Right hindlimb (tissue), 1 donor: Measurements from ENCODE around the gene BLCAP.
"Not testable (repeated sequence)": the region's sequence is repeated elsewhere in the genome, so short reads cannot be mapped to it uniquely, and the experiment has no call there.

Experiments used
- DNase-seq: peaks from one replicate; pipeline ENCODE4 v3.0.0-alpha.2; 2018

BLCAP gene, protein sequence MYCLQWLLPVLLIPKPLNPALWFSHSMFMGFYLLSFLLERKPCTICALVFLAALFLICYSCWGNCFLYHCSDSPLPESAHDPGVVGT

GRCh38 chr20:37527638-37528445 is at the start of gene BLCAP:
BLCAP (minus strand) TSS chr20:37527876; CDS start chr20:37519174, 8,702 bp downstream.
- DNase-seq, result peak; percentile 93

GRCh38 chr20:37577436-37577835 is 49.8 kb upstream of the BLCAP start:
- not testable (repeated sequence) for DNase-seq

- DNase-seq, result no peak
Measured at GRCh38 chr20:37576911-37577310, 49.2 kb upstream of the BLCAP start.

- no peak for DNase-seq
Measured at GRCh38 chr20:37575884-37576283, 48.2 kb upstream of the BLCAP start.

GRCh38 chr20:37574199-37574890 is 46.7 kb upstream of the BLCAP start:
- no peak for DNase-seq

DNA sequence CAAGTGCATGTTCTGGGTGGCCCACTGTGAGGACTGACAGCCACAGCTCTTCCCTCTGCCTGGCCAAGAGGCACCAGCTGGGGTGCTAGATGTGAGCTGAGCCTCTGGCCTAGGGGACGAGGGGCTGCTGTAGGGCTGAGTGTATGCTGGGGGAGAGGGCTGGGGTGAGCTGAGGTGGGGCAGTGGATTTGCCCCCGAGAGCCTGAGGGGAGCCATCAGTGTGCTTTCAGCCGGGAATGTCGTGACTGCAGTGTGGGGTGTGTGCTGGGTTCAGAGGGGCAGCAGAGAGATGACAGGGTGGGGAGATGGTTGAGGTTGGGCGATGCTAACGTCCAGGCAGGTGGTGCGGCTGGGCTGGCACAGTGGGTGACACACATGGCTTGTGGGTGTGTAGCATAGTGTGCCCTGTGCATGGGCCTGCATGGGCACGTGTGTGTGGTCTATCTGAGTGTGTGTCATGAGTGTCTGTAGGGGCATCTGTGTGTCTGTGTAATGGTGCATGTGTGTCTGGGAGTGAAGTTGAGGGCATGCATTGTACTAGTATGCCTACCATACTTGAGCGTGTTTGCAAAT is 46.0 kb upstream of the BLCAP start:
- no peak for DNase-seq

DNA sequence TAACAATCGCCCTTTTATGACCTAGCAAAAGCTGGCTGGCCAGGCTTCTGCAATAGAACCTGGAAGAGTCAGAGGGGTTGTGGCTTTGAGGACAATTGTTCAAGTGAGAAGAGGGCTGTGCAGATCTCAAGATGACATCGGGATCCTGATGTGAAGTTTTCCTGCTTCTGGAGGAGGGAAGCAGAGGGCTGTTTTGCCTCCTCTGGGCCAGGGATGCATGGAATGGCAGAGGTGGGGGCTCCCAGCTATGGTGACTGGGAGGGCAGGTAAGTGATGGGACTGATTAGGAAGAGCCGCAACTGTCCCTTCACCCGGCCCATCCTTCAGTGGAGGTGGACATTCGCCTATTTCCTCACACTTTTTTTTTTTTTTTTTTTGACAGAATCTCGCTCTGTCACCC is 43.4 kb upstream of the BLCAP start:
- no peak for DNase-seq

GRCh38 chr20:37570419-37570818 is 42.7 kb upstream of the BLCAP start:
- DNase-seq, result no peak

GRCh38 chr20:37567671-37568588 is 40.3 kb upstream of the BLCAP start:
- DNase-seq, result peak; percentile 65

- DNase-seq, result no peak
Measured at GRCh38 chr20:37567331-37567665, 39.6 kb upstream of the BLCAP start.

- DNase-seq, result no peak
Measured at GRCh38 chr20:37566590-37567330, 39.1 kb upstream of the BLCAP start.

GRCh38 chr20:37565134-37565811 is 37.6 kb upstream of the BLCAP start:
- DNase-seq, result no peak

DNA sequence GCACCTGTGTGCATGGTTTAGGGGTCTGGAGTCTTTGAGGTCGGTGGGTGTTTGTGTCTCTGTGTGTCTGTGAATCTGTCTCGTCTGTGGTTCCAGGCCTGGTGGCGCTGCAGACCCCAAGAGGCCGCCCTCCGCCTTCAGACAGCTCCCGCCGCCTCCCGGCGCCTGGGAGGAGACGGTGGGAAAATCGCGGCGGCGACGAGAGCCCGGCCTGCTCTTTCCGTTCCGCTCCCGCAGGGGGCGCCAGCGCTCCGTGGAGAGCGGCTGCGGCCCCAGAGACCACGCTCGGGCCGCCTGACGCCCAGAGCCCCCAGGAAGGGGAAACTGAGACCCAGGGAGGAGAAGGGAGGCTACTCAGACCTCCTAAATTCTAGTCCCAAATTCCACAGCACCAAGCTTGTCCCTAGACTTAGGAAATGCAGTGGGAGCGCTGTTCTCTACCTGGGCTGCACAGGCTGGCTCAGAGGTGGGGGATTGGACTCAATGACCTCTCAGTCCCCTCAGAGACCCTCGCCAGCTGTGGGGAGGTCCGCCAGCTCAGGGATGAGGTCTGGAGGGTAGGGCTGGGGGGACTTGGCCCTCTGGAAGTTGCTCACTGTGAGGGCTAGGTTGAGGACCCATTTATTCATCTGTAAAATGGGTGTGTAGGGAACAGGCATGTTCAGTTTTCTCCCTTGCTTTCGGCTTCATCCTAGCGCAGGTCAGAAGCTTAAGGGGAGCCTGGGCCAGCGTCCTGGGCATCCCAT is 36.9 kb upstream of the BLCAP start:
- peak; percentile 51 for DNase-seq

DNA sequence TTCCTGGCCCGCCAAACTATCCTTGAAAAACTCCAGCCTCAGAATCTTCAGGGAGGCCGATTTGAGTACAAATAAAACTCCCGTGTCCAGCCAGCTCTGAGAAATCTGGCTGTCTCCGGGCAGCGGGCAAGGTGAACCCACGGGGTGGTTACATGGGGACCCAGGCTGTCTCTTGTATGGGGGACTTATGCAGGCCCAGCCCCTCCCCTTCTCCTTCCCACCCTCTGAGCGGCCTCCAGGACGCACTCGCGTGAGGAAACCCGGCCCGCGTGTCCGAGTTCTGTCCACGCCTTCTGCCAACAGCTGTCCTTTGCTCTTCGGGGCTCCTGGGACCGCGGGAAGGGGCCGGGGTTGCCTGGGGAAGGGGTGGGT is 36.3 kb upstream of the BLCAP start:
- no peak for DNase-seq

- no peak for DNase-seq
Measured at GRCh38 chr20:37562695-37563480, 35.2 kb upstream of the BLCAP start.

DNA sequence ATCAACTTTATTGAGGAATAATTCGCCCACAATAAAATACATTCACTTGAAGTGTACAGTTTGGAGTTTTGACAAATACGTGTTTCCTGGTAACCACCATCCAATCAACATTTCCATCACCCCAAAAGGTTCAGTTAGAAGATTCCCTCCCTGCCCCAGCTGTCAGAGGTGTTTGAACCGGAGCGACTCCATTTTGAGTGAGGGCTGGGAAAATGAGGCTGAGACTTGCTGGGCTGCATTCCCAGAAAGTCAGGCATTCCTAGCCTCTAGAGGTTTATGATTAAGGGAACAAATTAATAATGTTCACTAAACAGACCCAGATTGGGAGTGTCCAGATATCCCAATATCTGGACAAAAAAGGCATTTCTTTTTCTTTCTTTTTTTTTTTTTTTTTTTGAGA is 33.0 kb upstream of the BLCAP start:
- no peak for DNase-seq

DNA sequence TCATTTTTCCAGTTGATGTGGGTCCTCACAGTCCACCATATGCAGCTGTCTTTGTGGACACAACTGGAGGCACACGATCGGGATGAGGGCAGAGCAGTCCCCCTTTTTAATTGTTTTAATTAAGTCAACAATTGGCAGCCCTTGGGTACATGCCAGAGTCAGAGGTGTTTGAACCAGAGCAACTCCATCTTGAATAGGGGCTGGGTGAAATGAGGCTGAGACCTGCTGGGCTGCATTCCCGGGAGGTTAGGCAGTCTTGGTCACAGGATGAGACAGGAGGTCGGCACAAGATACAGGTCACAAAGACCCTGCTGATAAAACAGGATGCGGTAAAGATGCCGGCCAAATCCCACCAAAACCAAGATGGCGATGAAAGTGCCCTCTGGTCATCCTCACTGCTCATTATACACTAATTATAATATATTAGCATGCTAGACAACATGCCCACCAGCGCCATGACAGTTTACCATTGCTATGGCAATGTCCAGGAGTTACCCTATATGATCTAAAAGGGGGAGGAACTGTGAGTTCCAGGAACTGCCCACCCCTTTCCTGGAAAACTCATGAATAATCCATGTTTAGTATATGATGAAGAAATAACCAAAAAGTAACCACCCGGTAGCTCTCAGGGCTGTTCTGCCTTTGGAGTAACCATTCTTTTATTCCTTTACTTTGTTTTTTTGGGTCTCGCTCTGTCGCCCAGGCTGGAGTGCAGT is 31.8 kb upstream of the BLCAP start:
- no peak for DNase-seq

- no peak for DNase-seq
Measured at GRCh38 chr20:37558779-37559178, 31.1 kb upstream of the BLCAP start.

DNA sequence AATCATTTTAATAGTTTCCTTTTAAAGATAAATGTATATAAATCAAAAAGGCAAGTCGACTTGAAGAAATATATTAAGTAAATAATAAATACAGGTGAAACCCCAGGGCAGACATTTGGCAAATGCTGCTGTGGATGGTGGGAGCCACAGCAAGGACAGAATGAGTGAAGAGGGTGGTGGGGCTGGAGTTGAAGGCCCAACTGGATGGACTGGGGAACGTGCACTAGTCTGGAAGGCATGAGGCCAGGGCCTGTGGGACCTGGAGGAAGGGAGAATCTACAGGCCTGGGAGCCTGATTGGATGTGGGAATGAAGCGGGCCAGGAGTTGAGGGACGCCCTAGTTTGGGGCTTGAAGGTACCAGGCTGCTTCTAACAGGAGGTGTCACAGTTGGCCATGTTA is 30.6 kb upstream of the BLCAP start:
- DNase-seq, result no peak
